Measurements from ENCODE around the gene EXOC4. TPM values are rescaled to one million over a fixed set of nuclear protein-coding genes. Genes with fewer than 3 reads are reported as not detected.

Gene EXOC4
- total and polyA plus RNA-seq, 2 donors from 2014 or later = 22.8 to 78.7 TPM

- Histone ChIP-seq H3K36me3 (ENCODE audit: control insufficient read depth in 2 of 3, insufficient read depth in 3 of 3, low read length in 3 of 3) (no peaks in the 10 kb centered on the region), H3K9me3 (ENCODE audit: control insufficient read depth in 2 of 3, insufficient read depth in 1 of 3, low read length in 3 of 3) (no peaks in the 10 kb centered on the region), H3K27ac (ENCODE audit: low read depth in 2 of 2, low read length in 2 of 2) (no peak overlapping the region), H3K9ac (ENCODE audit: low read length in 3 of 3) (no peak overlapping the region), H3K4me1 (ENCODE audit: control insufficient read depth in 2 of 3, insufficient read depth in 2 of 3, low read depth in 1 of 3, low read length in 3 of 3) (no peaks in the 10 kb centered on the region), H3K27me3 (ENCODE audit: control insufficient read depth, insufficient read depth, low read length) (no peaks in the 10 kb centered on the region), H3K4me3 (ENCODE audit: low read length in 3 of 3) (no peak overlapping the region)
- no peak for TF ChIP-seq CTCF (IDR thresholded peaks at IDR 0.05; ENCODE audit: borderline replicate concordance, extremely low read depth, insufficient read depth)
- intact Hi-C loops (cut with DNase I) = no loop called here
- peak in 4 of 5 donors; percentile 52 to 75 (median 69) for DNase-seq
- no peak for FAIRE-seq
Measured at GRCh38 chr7:133330085-133330484, 77.2 kb downstream of the EXOC4 start.

GRCh38 chr7:133331861-133332260 is 79.0 kb downstream of the EXOC4 start:
- Histone ChIP-seq H3K4me3 (ENCODE audit: low read length in 3 of 3) (no peak overlapping the region), H3K9ac (ENCODE audit: low read length in 3 of 3) (no peak overlapping the region), H3K27me3 (ENCODE audit: control insufficient read depth, insufficient read depth, low read length) (no peaks in the 10 kb centered on the region), H3K27ac (ENCODE audit: low read depth in 2 of 2, low read length in 2 of 2) (no peak overlapping the region), H3K9me3 (ENCODE audit: control insufficient read depth in 2 of 3, insufficient read depth in 1 of 3, low read length in 3 of 3) (no peaks in the 10 kb centered on the region), H3K4me1 (ENCODE audit: control insufficient read depth in 2 of 3, insufficient read depth in 2 of 3, low read depth in 1 of 3, low read length in 3 of 3) (no peaks in the 10 kb centered on the region), H3K36me3 (ENCODE audit: control insufficient read depth in 2 of 3, insufficient read depth in 3 of 3, low read length in 3 of 3) (peaks cover 0 to 4% (median 0%) of the 10 kb centered on the region in 3 donors)
- intact Hi-C loops (cut with DNase I) = no loop called here
- DNase-seq (no peak), FAIRE-seq (no peak)
- no peak for TF ChIP-seq CTCF (IDR thresholded peaks at IDR 0.05; ENCODE audit: borderline replicate concordance, extremely low read depth, insufficient read depth)

GRCh38 chr7:133339772-133340171 is 86.9 kb downstream of the EXOC4 start:
- FAIRE-seq = no peak
- H3K4me1 ChIP-seq (ENCODE audit: control insufficient read depth in 2 of 3, insufficient read depth in 2 of 3, low read depth in 1 of 3, low read length in 3 of 3) = no peaks in the 10 kb centered on the region
- no peak for DNase-seq
- H3K27ac ChIP-seq (ENCODE audit: low read depth in 2 of 2, low read length in 2 of 2) = no peak overlapping the region
- H3K36me3 ChIP-seq (ENCODE audit: control insufficient read depth in 2 of 3, insufficient read depth in 3 of 3, low read length in 3 of 3) = peaks cover 0 to 4% (median 0%) of the 10 kb centered on the region in 3 donors
- TF ChIP-seq CTCF (IDR thresholded peaks at IDR 0.05; ENCODE audit: borderline replicate concordance, extremely low read depth, insufficient read depth) = no peak
- no peak overlapping the region for H3K9ac ChIP-seq (ENCODE audit: low read length in 3 of 3)
- no peaks in the 10 kb centered on the region for H3K27me3 ChIP-seq (ENCODE audit: control insufficient read depth, insufficient read depth, low read length)
- H3K4me3 ChIP-seq (ENCODE audit: low read length in 3 of 3) = no peak overlapping the region
- peaks cover 3 to 21% (median 5%) of the 10 kb centered on the region in 3 donors for H3K9me3 ChIP-seq (ENCODE audit: control insufficient read depth in 2 of 3, insufficient read depth in 1 of 3, low read length in 3 of 3)
- intact Hi-C loops (cut with DNase I) = no loop called here

- Histone ChIP-seq H3K27me3 (ENCODE audit: control insufficient read depth, insufficient read depth, low read length) (no peaks in the 10 kb centered on the region), H3K4me1 (ENCODE audit: control insufficient read depth in 2 of 3, insufficient read depth in 2 of 3, low read depth in 1 of 3, low read length in 3 of 3) (no peaks in the 10 kb centered on the region), H3K9me3 (ENCODE audit: control insufficient read depth in 2 of 3, insufficient read depth in 1 of 3, low read length in 3 of 3) (peaks cover 1 to 18% (median 3%) of the 10 kb centered on the region in 3 donors), H3K27ac (ENCODE audit: low read depth in 2 of 2, low read length in 2 of 2) (no peak overlapping the region), H3K4me3 (ENCODE audit: low read length in 3 of 3) (no peak overlapping the region), H3K9ac (ENCODE audit: low read length in 3 of 3) (no peak overlapping the region), H3K36me3 (ENCODE audit: control insufficient read depth in 2 of 3, insufficient read depth in 3 of 3, low read length in 3 of 3) (no peaks in the 10 kb centered on the region)
- FAIRE-seq (no peak), DNase-seq (no peak)
- no peak for TF ChIP-seq CTCF (IDR thresholded peaks at IDR 0.05; ENCODE audit: borderline replicate concordance, extremely low read depth, insufficient read depth)
- intact Hi-C loops (cut with DNase I) = no loop called here
Measured at GRCh38 chr7:133344275-133344674, 91.4 kb downstream of the EXOC4 start.

Measured in kidney (tissue), 14 donors.